Smooth muscle cell (in vitro differentiated cells): Measurements from ENCODE around the gene CNTNAP5. TPM values are rescaled to one million over a fixed set of nuclear protein-coding genes. Genes with fewer than 3 reads are reported as not detected.

Experiments
- DNase-seq: peaks from one replicate; lab custom pipeline; 2025; ENCODE audit not compliant: unreplicated experiment; lab: John Stamatoyannopoulos, UW
- H2AFZ ChIP-seq: fragments of 200-600 bp; sonication (generic); 2 replicates; pipeline ENCODE4 v1.6.0; 2016; ENCODE audit warnings: antibody characterized with exemption, low read depth, mild to moderate bottlenecking
- H3F3A ChIP-seq: fragments of 200-600 bp; sonication (generic); 2 replicates; pipeline ENCODE4 v1.6.0; 2017; ENCODE audit warnings: antibody characterized with exemption, low read depth
- H3K27ac ChIP-seq: fragments of 200-600 bp; sonication (generic); 2 replicates; pipeline ENCODE4 v1.5.1; 2016; ENCODE audit warnings: low read depth, mild to moderate bottlenecking
- H3K27me3 ChIP-seq: fragments of 200-600 bp; sonication (generic); 2 replicates; pipeline ENCODE4 v1.6.1; 2016; ENCODE audit warnings: low read depth, mild to moderate bottlenecking
- H3K36me3 ChIP-seq: fragments of 200-600 bp; sonication (generic); 2 replicates; pipeline ENCODE4 v1.5.1; 2016; ENCODE audit warnings: low read depth
- H3K4me1 ChIP-seq: fragments of 200-600 bp; sonication (generic); 2 replicates; pipeline ENCODE4 v1.5.1; 2016; ENCODE audit warnings: low read depth
- H3K4me2 ChIP-seq: fragments of 200-600 bp; sonication (generic); 2 replicates; pipeline ENCODE4 v1.6.0; 2016; ENCODE audit warnings: mild to moderate bottlenecking
- H3K4me3 ChIP-seq: fragments of 200-600 bp; sonication (generic); 2 replicates; pipeline ENCODE4 v1.5.1; 2016; ENCODE audit warnings: mild to moderate bottlenecking
- H3K79me2 ChIP-seq: fragments of 200-600 bp; sonication (generic); 2 replicates; pipeline ENCODE4 v1.6.0; 2016; ENCODE audit warnings: low read depth, mild to moderate bottlenecking
- H3K9ac ChIP-seq: fragments of 200-600 bp; sonication (generic); 2 replicates; pipeline ENCODE4 v1.6.0; 2016; ENCODE audit warnings: low read depth
- H3K9me3 ChIP-seq: fragments of 200-600 bp; sonication (generic); replicated peaks from 2 replicates; pipeline ENCODE4 v1.5.1; 2016; ENCODE audit warnings: low read depth
- H4K20me1 ChIP-seq: fragments of 200-600 bp; sonication (generic); 2 replicates; pipeline ENCODE4 v1.6.0; 2016; ENCODE audit warnings: low read depth
- WGBS: methylation state at CpG from one replicate; pipeline ENCODE4 v1.1.7; 2016; ENCODE audit warnings: low lambda C conversion rate; 5-methylcytosine and 5-hydroxymethylcytosine counted together
- polyA plus RNA-seq: library from polyadenylated mRNA; unstranded; fragments of >200 nt; fragmentation: Nextera tagmentation; extraction: Ambion mirVana; gene quantifications from 2 replicates; pipeline ENCODE4 v1.2.1, GENCODE V29; 2016
- total RNA-seq: library from RNA; depleted of rRNA; stranded (reverse); fragments of >200 nt; gene quantifications from 2 replicates; pipeline ENCODE4 v1.2.3, GENCODE V29; 2014
- TF ChIP-seq, protein P1 (sequence below): fragments of 200-600 bp; sonication (generic); IDR thresholded peaks from 2 replicates; pipeline ENCODE4 v1.5.1; 2017; ENCODE audit warnings: borderline replicate concordance, mild to moderate bottlenecking, antibody characterized with exemption; ENCODE audit not compliant: insufficient read depth, poor library complexity, severe bottlenecking

The CNTNAP5 gene
- total and polyA plus RNA-seq, 2 experiments from 2014 or later = not detected

DNA sequence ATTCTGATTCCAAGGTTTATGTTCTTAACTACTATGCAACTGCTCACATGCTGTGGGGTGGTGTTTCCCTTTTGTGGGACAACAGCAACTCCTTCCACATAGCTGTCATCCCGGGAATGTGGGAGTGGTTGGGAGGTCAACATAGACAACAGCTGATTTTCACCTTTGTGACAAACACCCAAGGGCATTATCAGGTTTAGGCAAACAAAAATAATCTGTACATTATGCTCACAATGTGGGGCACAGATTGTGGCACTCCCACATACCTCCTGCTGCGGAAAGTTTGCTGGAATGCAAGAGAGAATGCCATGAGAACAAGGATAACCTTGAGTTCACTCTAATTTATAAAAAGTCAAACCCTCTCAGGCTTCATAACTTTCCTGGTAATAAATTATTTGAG lies 582.6 kb downstream of the CNTNAP5 start:
- no peaks in the 10 kb centered on the region for H3K27me3 ChIP-seq
- H3K79me2 ChIP-seq = no peaks in the 10 kb centered on the region
- no peak overlapping the region for H3K4me2 ChIP-seq
- 88% methylated on average over 2 of the region's 2 CpGs for WGBS
- H3K4me1 ChIP-seq = no peaks in the 10 kb centered on the region
- H3K4me3 ChIP-seq = no peak overlapping the region
- no peaks in the 10 kb centered on the region for H3K36me3 ChIP-seq
- H3K27ac ChIP-seq = no peak overlapping the region
- TF ChIP-seq, protein P1, sequence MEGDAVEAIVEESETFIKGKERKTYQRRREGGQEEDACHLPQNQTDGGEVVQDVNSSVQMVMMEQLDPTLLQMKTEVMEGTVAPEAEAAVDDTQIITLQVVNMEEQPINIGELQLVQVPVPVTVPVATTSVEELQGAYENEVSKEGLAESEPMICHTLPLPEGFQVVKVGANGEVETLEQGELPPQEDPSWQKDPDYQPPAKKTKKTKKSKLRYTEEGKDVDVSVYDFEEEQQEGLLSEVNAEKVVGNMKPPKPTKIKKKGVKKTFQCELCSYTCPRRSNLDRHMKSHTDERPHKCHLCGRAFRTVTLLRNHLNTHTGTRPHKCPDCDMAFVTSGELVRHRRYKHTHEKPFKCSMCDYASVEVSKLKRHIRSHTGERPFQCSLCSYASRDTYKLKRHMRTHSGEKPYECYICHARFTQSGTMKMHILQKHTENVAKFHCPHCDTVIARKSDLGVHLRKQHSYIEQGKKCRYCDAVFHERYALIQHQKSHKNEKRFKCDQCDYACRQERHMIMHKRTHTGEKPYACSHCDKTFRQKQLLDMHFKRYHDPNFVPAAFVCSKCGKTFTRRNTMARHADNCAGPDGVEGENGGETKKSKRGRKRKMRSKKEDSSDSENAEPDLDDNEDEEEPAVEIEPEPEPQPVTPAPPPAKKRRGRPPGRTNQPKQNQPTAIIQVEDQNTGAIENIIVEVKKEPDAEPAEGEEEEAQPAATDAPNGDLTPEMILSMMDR = no peak
- H3F3A ChIP-seq = no peaks in the 10 kb centered on the region
- H3K9ac ChIP-seq = no peak overlapping the region
- H3K9me3 ChIP-seq = no peaks in the 10 kb centered on the region
- DNase-seq = no peak
- no peak overlapping the region for H2AFZ ChIP-seq
- H4K20me1 ChIP-seq = no peaks in the 10 kb centered on the region

DNA sequence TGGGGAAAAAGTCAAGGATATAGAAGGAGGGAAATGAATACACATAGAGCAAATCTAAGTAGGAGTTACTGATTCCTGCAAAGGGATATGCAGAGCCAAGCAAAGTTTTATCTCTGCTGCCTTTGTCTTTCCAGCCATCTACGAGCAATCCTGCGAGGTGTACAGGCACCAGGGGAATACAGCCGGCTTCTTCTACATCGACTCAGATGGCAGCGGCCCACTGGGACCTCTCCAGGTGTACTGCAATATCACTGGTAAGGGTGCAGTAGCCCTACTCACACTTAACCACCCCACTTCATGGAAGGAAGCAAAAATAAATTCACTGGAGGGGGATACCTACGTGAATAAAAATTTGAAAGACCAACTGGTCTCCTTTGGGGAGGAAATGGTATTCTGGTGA lies 584.6 kb downstream of the CNTNAP5 start:
- no peaks in the 10 kb centered on the region for H3K36me3 ChIP-seq
- H3K4me3 ChIP-seq = no peak overlapping the region
- TF ChIP-seq, protein P1 = no peak
- H3K4me1 ChIP-seq = no peaks in the 10 kb centered on the region
- H3K27ac ChIP-seq = no peak overlapping the region
- no peak overlapping the region for H3K9ac ChIP-seq
- H2AFZ ChIP-seq = no peak overlapping the region
- no peak for DNase-seq
- H3K9me3 ChIP-seq = no peaks in the 10 kb centered on the region
- no peaks in the 10 kb centered on the region for H3F3A ChIP-seq
- no peaks in the 10 kb centered on the region for H3K79me2 ChIP-seq
- H4K20me1 ChIP-seq = no peaks in the 10 kb centered on the region
- no peaks in the 10 kb centered on the region for H3K27me3 ChIP-seq
- WGBS = 64% methylated on average over 6 of the region's 6 CpGs
- no peak overlapping the region for H3K4me2 ChIP-seq

DNA sequence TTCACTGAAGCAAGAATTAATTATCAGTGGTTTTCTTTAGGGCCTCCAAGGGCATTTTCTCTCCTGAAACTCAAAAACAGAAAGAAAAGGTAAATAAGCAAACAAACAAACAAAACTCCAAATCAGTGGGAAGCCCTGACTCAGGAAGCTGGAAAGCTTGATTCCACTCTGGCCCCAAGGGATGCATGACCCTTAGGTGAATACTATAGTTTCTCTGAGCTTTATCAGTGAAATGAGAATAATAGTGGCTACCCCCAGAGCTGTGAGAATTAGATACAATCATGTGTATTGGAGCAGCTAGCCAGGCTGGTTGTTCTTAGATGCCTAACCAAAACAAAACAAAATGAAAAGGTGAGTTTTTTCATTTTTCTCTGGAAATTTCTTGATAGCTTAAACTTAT lies 585.1 kb downstream of the CNTNAP5 start:
- Histone ChIP-seq H3K4me3 (no peak overlapping the region), H3K36me3 (no peaks in the 10 kb centered on the region), H3K9me3 (no peaks in the 10 kb centered on the region), H3F3A (no peaks in the 10 kb centered on the region), H4K20me1 (no peaks in the 10 kb centered on the region), H3K27ac (no peak overlapping the region), H3K4me1 (no peaks in the 10 kb centered on the region), H2AFZ (no peak overlapping the region), H3K79me2 (no peaks in the 10 kb centered on the region), H3K4me2 (no peak overlapping the region), H3K27me3 (no peaks in the 10 kb centered on the region), H3K9ac (no peak overlapping the region)
- TF ChIP-seq, protein P1 = no peak
- DNase-seq = no peak

DNA sequence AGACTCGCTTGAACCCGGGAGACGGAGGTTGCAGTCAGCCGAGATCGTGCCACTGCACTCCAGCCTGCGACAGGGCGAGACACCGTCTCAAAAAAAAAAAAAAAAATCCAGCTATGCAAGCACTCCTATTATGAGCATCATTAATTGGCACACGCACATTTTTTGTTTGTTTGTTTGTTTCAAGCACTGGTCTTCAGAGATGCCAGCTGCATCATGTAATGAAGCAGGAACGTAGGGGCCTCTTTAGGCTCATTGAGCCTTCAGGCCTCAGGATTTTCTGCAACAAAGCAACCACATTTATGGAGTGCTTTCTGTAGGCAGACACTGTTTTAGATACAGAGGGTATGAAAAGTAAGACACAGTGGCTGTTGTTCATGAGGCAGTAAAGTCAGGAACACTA lies 585.8 kb downstream of the CNTNAP5 start:
- no peaks in the 10 kb centered on the region for H3K27me3 ChIP-seq
- no peaks in the 10 kb centered on the region for H3K79me2 ChIP-seq
- H3K4me1 ChIP-seq = no peaks in the 10 kb centered on the region
- no peak overlapping the region for H2AFZ ChIP-seq
- H3K9ac ChIP-seq = no peak overlapping the region
- H3K4me3 ChIP-seq = no peak overlapping the region
- H3K36me3 ChIP-seq = no peaks in the 10 kb centered on the region
- no peaks in the 10 kb centered on the region for H4K20me1 ChIP-seq
- H3K4me2 ChIP-seq = no peak overlapping the region
- 96% methylated on average over 10 of the region's 10 CpGs for WGBS
- DNase-seq = no peak
- no peaks in the 10 kb centered on the region for H3K9me3 ChIP-seq
- TF ChIP-seq, protein P1 = no peak
- H3F3A ChIP-seq = no peaks in the 10 kb centered on the region
- H3K27ac ChIP-seq = no peak overlapping the region
